ENCODE results near the gene FBXO10.
A peak's percentile ranks its signal among the peaks of the same experiment; 100 is the strongest.
"Not testable (repeated sequence)": the region's sequence is repeated elsewhere in the genome, so short reads cannot be mapped to it uniquely, and the experiment has no call there.

The FBXO10 gene

DNA sequence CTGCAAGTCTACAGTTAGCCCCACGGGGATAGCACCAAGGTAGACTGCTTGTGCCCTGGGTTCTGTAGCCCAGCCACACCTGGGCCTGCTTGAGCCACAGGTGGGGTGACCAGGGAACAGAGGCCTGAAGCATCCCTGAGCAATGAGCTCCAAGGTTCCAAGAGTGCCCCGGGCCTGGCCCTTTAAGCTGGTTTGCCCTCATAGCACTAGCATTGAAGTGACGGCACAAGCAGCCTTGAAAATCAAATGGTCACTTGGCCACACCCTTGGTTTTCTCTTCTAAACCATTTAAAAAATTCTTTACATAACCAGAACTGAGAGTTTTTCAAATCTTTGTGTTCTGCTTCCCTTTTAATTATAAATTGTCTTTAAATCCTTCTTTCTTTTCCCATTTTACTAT is 24.7 kb downstream of the FBXO10 start:
- no peak for DNase-seq (ENCODE audit: low spot score)

DNA sequence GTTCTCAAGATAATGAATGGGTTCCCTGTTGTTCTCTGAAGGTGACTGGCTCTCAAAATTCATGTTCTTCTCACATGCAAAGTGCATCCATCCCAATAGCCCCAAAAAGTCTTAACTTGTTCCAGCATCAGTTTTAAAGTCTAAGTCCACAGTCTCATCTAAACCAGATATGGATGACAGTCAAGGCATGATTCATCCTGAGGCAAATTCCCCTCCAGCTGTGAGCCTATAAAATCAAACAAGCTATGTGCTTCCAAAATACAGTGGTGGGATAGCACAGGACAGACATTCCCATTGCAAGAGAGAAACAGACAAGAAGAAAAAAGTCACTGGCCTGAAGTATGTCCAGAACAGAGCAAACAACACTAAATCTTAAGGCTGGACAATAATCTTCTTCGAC is 25.4 kb downstream of the FBXO10 start:
- DNase-seq (ENCODE audit: low spot score): no peak

DNA sequence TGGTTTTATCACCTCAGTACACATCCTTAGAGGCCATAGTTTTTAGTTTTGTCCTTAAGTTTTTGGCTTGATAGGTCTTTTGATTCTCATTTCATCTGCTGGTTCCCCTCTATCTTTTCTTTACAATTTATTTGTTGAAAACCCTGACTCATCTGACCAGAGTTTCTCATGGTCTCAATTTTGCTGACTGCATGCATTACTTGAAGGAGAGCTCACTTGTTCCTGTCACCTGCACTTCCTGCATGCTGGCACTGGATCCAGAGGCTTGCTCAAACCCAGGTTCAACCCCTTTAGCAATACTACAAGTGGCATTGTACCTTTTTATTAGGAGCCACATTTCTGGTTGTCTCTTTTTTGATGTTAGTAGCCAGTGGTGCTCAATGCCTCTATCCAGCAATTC is 26.7 kb downstream of the FBXO10 start:
- DNase-seq (ENCODE audit: low spot score): no peak

DNA sequence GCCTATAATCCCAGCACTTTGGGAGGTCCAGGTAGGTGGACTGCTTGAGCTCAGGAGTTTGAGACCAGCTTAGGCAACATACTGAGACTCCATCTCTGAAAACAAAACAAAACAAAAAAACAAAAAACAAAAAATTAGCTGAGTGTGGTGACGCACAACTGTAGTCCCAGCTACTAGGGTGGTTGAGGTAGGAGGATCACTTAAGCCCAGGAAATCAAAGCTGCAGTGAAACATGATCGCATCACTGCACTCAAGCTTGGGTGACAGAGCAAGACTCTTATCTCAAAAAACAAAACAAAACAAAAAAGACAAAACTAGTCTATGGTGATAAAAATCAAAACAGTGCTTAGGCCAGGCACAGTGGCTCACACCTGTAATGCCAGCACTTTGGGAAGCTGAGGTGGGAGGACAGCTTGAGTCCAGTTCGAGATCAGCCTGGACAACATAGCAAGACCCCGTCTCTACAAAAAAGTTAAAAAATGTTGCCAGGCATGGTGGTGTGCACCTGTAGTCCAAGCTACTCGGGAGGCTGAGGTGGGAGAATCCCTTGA is 28.8 kb downstream of the FBXO10 start:
- no peak for DNase-seq (ENCODE audit: low spot score)

DNA sequence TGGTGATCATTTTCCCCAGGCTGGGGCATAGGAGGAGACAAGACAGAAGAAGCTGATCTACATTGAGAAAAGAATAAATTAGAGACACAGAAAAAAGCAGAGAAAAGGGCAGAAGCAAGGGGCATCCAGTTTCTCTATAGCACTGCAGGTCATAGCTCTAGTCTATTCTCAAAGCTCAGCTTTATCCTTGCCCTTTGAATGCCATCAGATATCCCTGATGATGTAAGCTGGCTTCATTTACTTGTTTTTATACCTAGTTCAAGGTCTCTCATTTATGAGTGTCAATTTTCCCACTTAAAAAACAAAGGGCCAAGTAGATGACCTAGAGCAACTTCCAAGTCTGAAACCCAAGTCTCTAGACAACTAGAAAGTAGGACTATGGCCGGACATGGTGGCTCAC is 32.7 kb downstream of the FBXO10 start:
- DNase-seq (ENCODE audit: low spot score): no peak

DNA sequence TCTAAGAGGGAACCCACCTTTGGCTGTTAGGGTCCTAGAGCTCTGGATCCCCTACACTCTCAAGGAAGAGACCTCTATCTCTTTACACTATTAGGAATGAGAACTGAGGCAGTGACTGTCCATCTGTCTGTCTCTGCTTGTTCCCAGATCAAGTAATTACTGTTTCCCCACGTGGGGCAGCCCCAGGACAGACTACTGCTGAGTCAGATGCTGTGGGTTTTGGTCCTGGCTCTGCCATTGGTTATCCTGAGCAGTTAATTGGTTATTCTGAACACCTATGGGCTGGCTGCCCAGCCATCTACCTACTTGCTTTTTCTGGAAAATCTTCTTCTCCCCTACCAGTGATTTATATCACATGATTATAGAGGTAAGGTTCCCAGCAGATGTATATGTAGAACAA is 33.3 kb downstream of the FBXO10 start:
- DNase-seq (ENCODE audit: low spot score): no peak

DNA sequence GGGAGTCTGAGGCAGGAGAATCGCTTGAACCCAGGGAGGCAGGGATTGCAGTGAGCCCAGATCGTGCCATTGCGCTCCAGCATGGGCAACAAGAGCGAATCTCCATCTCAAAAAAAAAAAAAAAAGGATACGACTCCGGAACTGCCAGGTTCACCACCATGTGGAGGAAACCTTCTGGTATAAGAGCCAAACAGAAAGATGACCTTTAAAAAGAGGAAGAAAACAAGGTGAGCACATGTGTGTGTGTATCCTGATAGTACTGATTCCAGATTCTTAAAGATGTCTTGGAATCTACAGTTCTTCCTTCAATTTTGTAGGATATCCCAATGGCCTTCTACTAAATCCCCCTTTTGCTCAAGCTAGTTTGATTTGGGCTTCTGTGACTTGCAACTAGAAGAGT is 33.7 kb downstream of the FBXO10 start:
- no peak for DNase-seq (ENCODE audit: low spot score)

DNA sequence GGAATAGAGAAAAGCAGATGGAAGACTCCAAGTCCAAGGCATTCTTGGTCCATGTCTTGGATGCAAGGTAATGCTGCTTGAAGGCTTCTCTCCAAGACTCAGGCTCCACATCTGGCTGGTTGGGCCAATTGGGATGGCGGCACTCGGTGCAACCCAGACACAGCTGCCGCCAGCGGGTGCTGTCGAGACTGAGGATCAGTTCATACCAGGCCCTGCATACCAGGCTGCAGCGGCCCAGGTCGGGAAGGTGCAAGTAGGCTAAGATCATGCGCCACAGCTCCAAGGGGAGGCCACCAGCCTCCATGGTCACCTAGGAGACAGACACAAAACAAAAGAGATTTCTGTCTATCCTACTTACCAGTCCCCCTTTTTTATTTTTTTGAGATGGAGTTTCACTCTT is 34.7 kb downstream of the FBXO10 start:
- DNase-seq (ENCODE audit: low spot score): no peak

DNA sequence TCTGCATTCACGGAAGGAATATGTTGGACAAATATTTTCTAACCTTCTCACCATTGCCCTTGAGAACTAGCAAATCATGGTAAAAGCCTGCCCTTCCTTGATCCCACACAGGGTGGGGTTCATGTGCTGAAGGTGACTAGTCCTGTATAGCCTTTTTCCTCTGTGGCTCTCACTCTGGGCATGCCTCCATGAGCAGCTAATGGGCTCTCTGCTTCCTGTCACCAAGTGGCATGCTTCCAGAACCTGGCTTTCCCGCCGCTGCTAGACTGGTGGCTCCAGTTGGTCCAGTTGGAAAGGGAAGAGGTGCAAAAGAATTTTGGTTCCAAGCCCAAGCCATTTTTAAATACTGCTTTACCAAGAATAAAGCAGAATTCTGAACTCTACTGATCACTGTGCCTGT is 35.5 kb downstream of the FBXO10 start:
- DNase-seq (ENCODE audit: low spot score): no peak

DNA sequence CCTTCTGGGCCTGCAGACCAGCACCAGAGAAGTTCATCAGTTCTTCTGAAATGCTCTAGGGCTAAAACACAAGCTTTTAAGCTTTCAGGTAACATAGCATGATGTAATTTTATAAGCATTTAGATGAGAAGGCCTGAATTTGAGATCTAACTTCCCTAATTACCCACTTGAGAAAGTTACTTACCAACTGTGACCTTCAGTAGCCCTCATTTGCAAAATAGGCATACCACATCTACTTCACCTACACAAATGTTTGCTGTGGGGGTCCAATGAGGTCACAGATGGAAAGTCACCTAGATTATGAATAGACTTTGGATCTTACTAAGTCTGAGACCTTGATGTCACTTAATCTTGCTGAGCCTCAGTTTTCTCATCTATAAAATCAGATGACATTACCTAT is 36.5 kb downstream of the FBXO10 start:
- DNase-seq (ENCODE audit: low spot score): no peak

DNA sequence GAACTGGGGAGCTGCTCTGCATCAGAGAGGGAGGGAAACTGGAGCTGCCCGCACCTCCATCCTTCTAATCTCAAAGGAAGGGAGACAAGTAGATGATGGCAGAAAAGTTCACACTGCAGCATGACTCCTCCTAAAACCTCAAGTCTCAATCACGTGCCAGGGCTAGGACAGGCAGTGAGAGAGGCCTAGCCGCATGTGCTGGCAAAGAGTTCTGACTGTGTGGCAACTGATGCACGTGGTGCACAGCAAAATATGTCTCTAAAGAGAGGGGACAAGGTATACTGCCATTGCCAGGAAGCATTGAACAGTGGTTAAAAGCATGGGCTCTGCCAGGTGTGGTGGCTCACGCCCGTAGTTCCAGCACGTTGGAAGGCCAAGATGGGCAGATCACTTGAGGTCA is 38.1 kb downstream of the FBXO10 start:
- no peak for DNase-seq (ENCODE audit: low spot score)

DNA sequence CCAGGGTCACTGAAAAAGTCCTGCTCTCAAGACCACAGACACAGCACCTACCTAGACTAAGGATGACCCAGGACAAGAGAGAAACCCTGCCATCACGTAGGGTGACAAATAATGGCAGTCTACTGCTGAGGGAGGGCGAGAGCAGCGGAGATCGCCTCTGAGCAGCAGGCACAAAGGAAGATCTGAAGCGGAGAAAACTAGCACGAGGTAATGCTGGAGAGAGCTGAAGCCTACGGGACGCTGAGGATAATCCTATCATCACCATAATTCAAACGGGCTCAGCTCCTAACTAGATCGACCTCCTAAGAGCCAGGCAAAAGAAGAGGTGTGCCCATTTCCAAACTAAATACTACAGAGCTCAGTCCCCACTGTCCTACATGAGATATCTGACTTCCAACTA is 41.3 kb downstream of the FBXO10 start:
- DNase-seq (ENCODE audit: low spot score): no peak

DNA sequence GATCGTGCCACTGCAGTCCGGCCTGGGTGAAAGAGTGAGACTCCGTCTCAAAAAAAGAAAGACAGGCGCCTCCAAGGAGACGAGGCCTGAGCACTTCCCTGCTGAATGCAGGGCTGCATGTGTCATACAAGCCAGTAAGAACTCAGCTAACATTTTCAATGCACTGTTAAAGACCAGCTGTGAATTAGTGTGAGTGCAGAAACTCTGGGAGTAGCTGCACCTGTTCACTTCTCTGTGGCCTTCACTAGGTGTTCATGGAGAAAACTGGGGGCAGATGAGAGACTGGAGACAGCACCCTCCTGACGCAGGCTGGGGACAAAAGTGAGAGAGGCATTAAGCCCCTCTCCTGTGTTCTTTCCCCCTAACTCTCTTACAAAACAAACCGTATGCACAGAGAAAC is 41.8 kb downstream of the FBXO10 start:
- DNase-seq (ENCODE audit: low spot score): no peak

DNA sequence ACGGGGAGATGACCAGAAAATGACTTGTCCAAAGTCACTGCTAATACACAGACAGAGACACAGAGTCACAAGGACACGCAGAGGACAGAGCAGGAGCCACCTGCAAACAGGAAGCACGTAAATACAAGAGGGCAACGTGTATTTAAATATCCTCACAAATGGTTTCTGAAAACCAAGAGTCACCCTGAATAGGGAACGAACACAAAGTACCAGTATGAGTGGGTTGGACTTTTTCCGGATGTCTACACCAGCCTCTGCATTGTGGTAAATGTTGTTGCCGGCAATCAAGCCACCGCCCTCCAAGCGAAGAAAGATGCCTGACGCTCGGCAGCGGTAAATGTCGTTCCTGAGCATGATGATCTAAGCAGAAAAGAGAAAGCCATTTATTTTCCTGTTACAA is 44.5 kb downstream of the FBXO10 start:
- peak; percentile 45 for DNase-seq (ENCODE audit: low spot score)

DNA sequence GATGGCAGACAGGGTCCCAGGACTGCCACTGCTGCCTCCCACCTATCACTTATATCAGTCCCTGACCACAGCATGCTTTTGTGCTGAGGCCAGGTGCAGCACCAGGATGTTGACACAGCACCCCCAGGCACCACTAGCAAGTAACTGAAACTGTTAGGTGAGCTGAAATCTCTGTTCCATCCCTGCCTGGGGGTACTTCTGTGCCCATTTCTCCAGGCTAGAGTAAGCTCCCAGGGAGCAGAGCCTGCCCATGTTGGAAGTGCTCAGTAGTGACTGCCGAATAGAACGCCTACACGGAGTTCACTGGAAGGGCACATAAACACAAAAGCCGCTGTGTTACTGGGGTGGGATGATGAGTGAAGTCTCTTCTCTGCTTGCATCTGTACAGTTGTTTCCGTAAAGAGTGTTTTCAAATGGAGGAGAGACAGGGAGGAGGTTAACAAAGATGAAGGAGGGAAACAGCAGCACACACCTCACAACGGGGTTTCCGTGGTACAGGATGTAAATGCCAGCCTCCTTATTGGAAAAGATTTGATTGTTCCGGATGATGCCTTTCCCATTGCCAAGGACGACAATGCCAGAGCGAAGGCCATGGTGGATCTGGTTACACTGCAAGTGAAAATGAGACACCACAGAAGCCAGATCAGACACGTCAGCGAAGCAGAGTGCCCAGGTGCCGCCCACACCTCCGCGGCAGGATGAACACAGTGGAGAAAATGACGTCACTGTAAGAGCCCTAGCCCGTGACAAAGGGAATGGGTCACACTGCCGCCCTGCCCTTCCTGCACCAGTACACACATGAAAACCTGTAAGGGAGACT is 47.3 kb downstream of the FBXO10 start:
- peak; percentile 74 for DNase-seq (ENCODE audit: low spot score)

DNA sequence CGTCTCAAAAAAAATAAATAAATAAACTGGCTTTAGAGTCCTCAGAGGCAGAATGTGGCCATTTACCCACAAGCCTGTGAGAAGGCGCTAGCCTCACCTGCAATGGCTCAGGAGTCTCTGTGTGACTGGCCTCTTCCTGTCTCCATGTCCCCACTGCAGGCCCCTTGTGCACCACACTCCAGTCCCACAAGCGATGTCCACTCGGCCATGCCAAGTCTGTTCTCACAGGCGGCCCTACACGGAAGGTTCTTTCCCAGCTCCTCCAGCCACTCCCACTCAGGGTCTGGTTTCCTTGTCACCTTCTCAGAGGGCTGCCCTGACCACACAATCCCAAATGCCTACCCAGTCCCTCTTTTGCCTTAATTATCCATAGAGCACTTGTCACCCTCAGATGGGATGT is 52.3 kb downstream of the FBXO10 start:
- DNase-seq (ENCODE audit: low spot score): no peak

DNA sequence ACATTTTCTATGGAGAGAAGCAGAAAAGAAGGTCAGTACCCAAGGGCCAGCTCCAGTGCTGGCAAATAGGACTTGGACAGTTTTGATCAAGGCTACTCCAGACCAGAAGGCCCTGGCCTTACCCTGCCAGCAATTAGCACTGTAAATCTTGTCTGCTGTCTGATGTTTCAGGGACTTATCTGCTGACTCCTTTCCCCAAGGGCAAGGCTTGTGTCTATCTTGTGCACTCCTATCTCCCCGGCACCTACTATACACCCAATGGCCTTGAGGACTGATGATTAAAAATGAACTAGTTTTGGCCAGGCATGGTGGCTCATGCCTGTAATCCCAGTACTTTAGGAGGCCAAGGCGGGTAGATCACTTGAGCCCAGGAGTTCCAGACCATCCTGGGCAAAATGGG is 53.2 kb downstream of the FBXO10 start:
- no peak for DNase-seq (ENCODE audit: low spot score)

DNA sequence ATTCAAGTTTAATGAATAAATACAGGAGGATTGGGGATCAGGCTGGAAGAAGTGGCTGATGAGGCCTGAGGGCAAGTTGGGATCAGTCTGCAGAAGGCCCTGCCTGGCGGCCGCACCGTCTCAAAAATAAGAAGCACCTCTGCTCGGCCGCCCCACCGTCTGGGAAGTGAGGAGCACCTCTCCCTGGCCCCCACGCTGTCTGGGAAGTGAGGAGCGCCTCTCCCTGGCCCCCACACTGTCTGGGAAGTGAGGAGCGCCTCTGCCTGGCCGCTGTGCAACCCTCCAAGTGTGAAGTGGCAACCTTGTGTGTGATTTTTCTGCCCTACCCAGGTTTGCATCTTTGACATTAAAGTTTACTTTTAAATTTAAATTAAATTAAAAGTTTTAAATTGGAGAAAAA is 55.1 kb downstream of the FBXO10 start:
- DNase-seq (ENCODE audit: low spot score): no peak

DNA sequence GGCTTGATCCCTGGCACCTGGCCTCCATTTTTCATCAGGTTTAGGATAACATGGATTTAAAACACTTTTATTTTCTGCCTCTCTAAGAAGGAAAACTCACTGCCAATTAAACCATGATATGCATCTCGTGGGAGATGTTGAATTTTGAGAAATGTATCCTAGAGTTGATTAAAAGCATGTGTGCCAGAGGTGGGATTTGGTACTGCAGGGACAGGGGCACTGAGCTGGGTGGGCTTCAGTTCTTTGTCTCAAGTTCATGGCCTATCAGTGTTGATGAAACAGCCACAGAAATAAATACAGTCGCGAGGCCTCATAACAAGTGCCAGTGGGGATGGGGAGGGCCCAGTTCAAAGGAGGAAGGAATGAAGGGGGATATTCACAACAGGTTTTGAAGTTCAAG is 55.5 kb downstream of the FBXO10 start:
- DNase-seq (ENCODE audit: low spot score): no peak

DNA sequence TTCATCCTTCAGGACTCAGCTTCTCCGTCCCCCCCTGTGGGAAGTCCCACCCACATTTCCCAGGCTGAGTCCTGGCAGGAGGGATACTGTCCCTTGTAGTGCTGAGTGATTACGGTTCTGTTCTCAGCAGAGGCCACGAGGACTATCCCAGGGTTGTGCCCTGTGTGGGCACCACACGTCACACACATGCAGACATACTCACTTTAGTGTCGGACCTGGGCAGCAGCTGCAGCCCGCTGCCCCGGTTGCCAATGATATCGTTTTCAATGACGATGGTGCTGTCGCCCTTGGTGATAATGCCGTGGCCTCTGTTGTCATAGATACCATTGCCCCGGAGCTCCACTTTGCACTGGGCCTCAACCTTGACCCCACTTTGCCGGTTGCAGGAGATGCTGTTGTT is 58.3 kb downstream of the FBXO10 start:
- no peak for DNase-seq (ENCODE audit: low spot score)

DNA sequence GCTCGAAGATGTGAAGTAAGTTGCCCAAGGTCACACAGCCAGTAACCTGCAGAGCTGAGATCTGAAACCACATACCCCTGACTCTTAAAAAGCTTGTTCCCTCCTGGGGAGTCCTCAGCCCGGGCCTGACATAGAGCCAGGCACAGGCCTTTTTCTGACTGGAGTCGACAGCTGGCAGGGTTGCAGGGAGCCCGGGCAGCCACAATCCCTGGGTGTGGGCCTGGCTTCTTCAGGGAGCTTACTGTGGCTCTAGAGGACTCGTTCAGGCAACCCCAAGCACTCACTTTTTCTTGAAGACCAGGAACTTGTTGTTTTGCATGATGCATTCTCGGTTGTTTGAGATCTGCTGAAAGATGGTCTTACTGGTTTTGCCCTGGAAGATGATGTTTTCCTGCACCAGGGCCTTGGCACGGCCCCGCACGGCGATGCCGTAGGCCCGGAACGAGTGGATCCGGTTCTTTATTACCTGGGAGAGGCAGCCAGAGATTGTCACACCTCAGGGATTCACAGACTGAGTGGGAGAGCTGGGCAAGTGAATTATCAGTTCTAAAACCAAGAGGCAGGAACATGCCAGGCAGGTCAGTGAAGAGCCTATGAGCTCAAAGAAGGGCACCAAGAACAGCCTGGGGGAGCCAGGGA is 60.4 kb downstream of the FBXO10 start:
- DNase-seq (ENCODE audit: low spot score): no peak

DNA sequence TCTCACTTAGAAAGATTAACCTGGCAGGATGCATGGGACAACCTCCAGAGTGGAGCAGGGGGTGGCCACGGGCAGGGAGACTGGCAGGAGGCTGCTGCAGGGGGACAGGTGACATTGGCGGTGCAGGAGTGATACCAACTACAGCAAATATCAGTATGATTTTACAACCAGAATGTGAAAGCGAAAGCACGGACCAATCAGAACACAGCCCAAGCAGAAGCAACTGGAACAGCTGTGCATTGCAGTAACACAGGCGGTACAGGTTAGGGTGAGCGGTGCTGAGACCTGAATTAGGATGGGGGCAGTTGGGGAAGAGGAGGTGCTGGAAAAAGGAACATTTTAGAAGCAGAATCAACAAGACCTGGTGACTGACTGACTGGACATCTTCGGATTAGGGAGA is 61.2 kb downstream of the FBXO10 start:
- DNase-seq (ENCODE audit: low spot score): no peak

DNA sequence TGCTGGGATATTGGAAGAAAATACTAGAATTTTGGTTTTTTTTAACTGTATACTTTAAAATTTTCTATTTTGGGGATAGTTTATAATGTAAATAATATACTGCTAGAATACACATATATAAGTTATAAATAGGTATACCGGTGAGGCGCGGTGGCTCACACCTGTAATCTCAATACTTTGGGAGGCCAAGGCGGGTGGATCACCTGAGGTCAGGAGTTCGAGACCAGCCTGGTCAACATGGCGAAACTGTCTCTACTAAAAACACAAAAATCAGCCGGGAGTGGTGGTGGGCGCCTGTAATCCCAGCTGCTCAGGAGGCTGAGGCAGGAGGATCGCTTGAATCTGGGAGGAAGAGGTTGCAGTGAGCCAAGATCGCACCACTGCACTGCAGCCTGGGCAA is 61.8 kb downstream of the FBXO10 start:
- DNase-seq (ENCODE audit: low spot score): not testable (repeated sequence)

DNA sequence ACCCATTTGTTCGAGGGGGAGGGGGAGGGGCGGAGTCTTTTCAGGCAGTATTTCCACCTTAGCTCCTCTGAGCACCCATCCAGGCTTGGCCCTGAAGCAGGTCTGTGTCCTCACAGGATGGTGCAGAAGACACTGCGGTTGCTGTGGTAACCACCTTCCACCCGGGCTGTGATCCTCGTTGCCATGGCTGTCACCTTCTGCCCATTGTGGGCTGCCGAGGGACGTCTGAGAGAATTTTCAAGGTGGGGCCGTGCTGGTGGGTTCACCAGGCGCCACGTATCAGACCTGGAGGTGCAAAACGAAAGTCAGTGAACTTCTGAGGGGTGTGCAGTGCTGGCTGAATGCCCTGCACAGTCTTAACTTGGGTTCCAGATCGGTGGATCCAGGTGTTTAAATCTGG is 63.7 kb downstream of the FBXO10 start:
- no peak for DNase-seq (ENCODE audit: low spot score)

All from CD4-positive, alpha-beta T cell treated with Interleukin-6 at 100 ng/mL for 8 hours (primary cell).